ENCODE measurements around the gene ITIH5. TPM values are rescaled to one million over a fixed set of nuclear protein-coding genes. Genes with fewer than 3 reads are reported as not detected.

Gene ITIH5
- total and polyA plus RNA-seq, 2 donors (not counting 1 experiment from before 2014, with no cell fraction given), result not detected

GRCh38 chr10:7547829-7548228 lies 118.9 kb downstream of the ITIH5 start:
- H3K9ac ChIP-seq (ENCODE audit: low read length), result no peak overlapping the region
- intact Hi-C loops (cut with micrococcal nuclease), result no loop called here
- no peak for ATAC-seq (ENCODE audit: low read depth)
- 65% methylated on average over 6 of the region's 6 CpGs for WGBS (ENCODE audit: insufficient coverage)
- H3K27ac ChIP-seq (ENCODE audit: low read length in 2 of 2), result no peak overlapping the region
- H3K79me2 ChIP-seq (ENCODE audit: control insufficient read depth, insufficient read depth, low read length), result no peaks in the 10 kb centered on the region
- Mint-ChIP-seq H3K9me3 (ENCODE audit: insufficient read depth) (no peaks in the 10 kb centered on the region), H3K4me3 (no peak overlapping the region), H3K27me3 (peaks cover 2% of the 10 kb centered on the region), H3K27ac (no peak overlapping the region), H3K4me1 (no peaks in the 10 kb centered on the region)
- DNase-seq, result no peak
- H3K36me3 ChIP-seq (replicated peaks in 1 of 2; ENCODE audit: control extremely low read depth in 1 of 2, control insufficient read depth in 1 of 2, extremely low read depth in 1 of 2, insufficient read depth in 2 of 2, low read length in 1 of 2), result no peaks in the 10 kb centered on the region
- no peak for TF ChIP-seq EZH2 (IDR thresholded peaks at IDR 0.05; ENCODE audit: borderline replicate concordance, insufficient read depth, low read depth, low read length, poor library complexity, severe bottlenecking)
- TF ChIP-seq, protein P1, sequence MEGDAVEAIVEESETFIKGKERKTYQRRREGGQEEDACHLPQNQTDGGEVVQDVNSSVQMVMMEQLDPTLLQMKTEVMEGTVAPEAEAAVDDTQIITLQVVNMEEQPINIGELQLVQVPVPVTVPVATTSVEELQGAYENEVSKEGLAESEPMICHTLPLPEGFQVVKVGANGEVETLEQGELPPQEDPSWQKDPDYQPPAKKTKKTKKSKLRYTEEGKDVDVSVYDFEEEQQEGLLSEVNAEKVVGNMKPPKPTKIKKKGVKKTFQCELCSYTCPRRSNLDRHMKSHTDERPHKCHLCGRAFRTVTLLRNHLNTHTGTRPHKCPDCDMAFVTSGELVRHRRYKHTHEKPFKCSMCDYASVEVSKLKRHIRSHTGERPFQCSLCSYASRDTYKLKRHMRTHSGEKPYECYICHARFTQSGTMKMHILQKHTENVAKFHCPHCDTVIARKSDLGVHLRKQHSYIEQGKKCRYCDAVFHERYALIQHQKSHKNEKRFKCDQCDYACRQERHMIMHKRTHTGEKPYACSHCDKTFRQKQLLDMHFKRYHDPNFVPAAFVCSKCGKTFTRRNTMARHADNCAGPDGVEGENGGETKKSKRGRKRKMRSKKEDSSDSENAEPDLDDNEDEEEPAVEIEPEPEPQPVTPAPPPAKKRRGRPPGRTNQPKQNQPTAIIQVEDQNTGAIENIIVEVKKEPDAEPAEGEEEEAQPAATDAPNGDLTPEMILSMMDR (IDR thresholded peaks at IDR 0.05), result no peak
- peaks cover 0 to 3% (median 0%) of the 10 kb centered on the region in 3 donors for H3K9me3 ChIP-seq (ENCODE audit: control extremely low read depth in 1 of 3, control insufficient read depth in 2 of 3, insufficient read depth in 1 of 3, low read length in 2 of 3)
- no peaks in the 10 kb centered on the region for H3K27me3 ChIP-seq (replicated peaks in 1 of 4; ENCODE audit: control extremely low read depth in 1 of 4, control insufficient read depth in 3 of 4, insufficient read depth in 4 of 4, low read length in 3 of 4)
- no peak overlapping the region for H3K4me3 ChIP-seq (ENCODE audit: control extremely low read depth in 1 of 5, extremely low read depth in 1 of 5, insufficient read depth in 1 of 5, low read depth in 2 of 5, low read length in 4 of 5)
- no peak overlapping the region for H3K4me2 ChIP-seq (replicated peaks; ENCODE audit: low read depth, low read length, poor library complexity, severe bottlenecking)
- no peaks in the 10 kb centered on the region for H3K4me1 ChIP-seq (ENCODE audit: control insufficient read depth in 2 of 2, insufficient read depth in 2 of 2, low read length in 2 of 2)
- POLR2A ChIA-PET, result no interaction called here
- H4K20me1 ChIP-seq (ENCODE audit: control insufficient read depth, insufficient read depth, low read length, poor library complexity, severe bottlenecking), result no peaks in the 10 kb centered on the region
- no peak overlapping the region for H2AFZ ChIP-seq (ENCODE audit: insufficient read depth, low read depth, low read length, poor library complexity, severe bottlenecking)
- CTCF ChIA-PET, result no interaction called here

DNA sequence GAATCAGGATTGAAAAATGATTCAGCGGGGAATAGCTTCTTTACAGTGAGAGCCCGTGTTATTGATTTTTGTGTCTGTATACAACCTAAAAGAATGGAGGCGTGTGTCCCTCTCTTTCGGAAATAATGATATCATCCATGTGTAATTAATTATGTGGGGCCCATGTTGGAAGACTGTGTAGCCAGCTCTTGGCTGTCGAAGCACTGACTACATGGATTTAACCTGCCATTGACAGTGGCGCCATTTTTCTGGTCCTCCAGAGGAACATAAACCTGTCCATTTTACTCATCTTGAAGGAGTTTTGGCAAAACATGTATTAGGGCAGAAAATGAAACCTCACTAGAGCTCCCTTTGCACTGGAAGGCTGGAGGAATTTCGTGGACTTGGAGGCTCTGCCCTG lies 119.6 kb downstream of the ITIH5 start:
- Histone ChIP-seq H3K4me2 (replicated peaks; ENCODE audit: low read depth, low read length, poor library complexity, severe bottlenecking) (no peak overlapping the region), H3K36me3 (replicated peaks in 1 of 2; ENCODE audit: control extremely low read depth in 1 of 2, control insufficient read depth in 1 of 2, extremely low read depth in 1 of 2, insufficient read depth in 2 of 2, low read length in 1 of 2) (no peaks in the 10 kb centered on the region), H4K20me1 (ENCODE audit: control insufficient read depth, insufficient read depth, low read length, poor library complexity, severe bottlenecking) (no peaks in the 10 kb centered on the region), H2AFZ (ENCODE audit: insufficient read depth, low read depth, low read length, poor library complexity, severe bottlenecking) (no peak overlapping the region), H3K9ac (ENCODE audit: low read length) (no peak overlapping the region), H3K9me3 (ENCODE audit: control extremely low read depth in 1 of 3, control insufficient read depth in 2 of 3, insufficient read depth in 1 of 3, low read length in 2 of 3) (peaks cover 0 to 3% (median 0%) of the 10 kb centered on the region in 3 donors), H3K27ac (ENCODE audit: low read length in 2 of 2) (no peak overlapping the region), H3K79me2 (ENCODE audit: control insufficient read depth, insufficient read depth, low read length) (no peaks in the 10 kb centered on the region), H3K4me3 (ENCODE audit: control extremely low read depth in 1 of 5, extremely low read depth in 1 of 5, insufficient read depth in 1 of 5, low read depth in 2 of 5, low read length in 4 of 5) (no peak overlapping the region), H3K27me3 (replicated peaks in 1 of 4; ENCODE audit: control extremely low read depth in 1 of 4, control insufficient read depth in 3 of 4, insufficient read depth in 4 of 4, low read length in 3 of 4) (no peaks in the 10 kb centered on the region), H3K4me1 (ENCODE audit: control insufficient read depth in 2 of 2, insufficient read depth in 2 of 2, low read length in 2 of 2) (no peaks in the 10 kb centered on the region)
- no peaks in the 10 kb centered on the region for H3K9me3 Mint-ChIP-seq (ENCODE audit: insufficient read depth)
- TF ChIP-seq EZH2 (IDR thresholded peaks at IDR 0.05; ENCODE audit: borderline replicate concordance, insufficient read depth, low read depth, low read length, poor library complexity, severe bottlenecking), result no peak
- TF ChIP-seq, protein P1 (IDR thresholded peaks at IDR 0.05), result no peak
- no peak overlapping the region for H3K27ac Mint-ChIP-seq
- H3K4me1 Mint-ChIP-seq, result no peaks in the 10 kb centered on the region
- no peak overlapping the region for H3K4me3 Mint-ChIP-seq
- 90% methylated on average over 3 of the region's 7 CpGs for WGBS (ENCODE audit: insufficient coverage)
- intact Hi-C loops (cut with micrococcal nuclease), result no loop called here
- CTCF ChIA-PET, result interaction anchor here (0.7 kb wide), 1 partner anchor 127 kb away, joined by 3 read pairs; no protein-coding TSS in a partner anchor
- POLR2A ChIA-PET, result no interaction called here
- peaks cover 2% of the 10 kb centered on the region for H3K27me3 Mint-ChIP-seq
- ATAC-seq (ENCODE audit: low read depth) (no peak), DNase-seq (no peak)
